ENCODE measurements around the gene PACRG. TPM values are rescaled to one million over a fixed set of nuclear protein-coding genes. Genes with fewer than 3 reads are reported as not detected.

Gene PACRG
- polyA plus RNA-seq, 1 of the 3 experiments (the other 2 are of a cell fraction) = 0.56 TPM

- no peaks in the 10 kb centered on the region for H3K36me3 ChIP-seq (replicated peaks in 1 of 2; ENCODE audit: control insufficient read depth in 1 of 2, insufficient read depth in 2 of 2, low read length in 1 of 2)
- H3K79me2 ChIP-seq (ENCODE audit: insufficient read depth) = no peaks in the 10 kb centered on the region
- no peaks in the 10 kb centered on the region for H4K20me1 ChIP-seq (ENCODE audit: insufficient read depth)
- H3K4me3 ChIP-seq (ENCODE audit: low read depth in 2 of 2, low read length in 1 of 2) = no peak overlapping the region
- POLR2A ChIA-PET = no interaction called here
- no peak for TF ChIP-seq MAX (IDR thresholded peaks at IDR 0.05; ENCODE audit: low read depth)
- no peak for TF ChIP-seq USF2 (IDR thresholded peaks at IDR 0.05; ENCODE audit: borderline replicate concordance, low read depth, low read length)
- TF ChIP-seq YY1 (IDR thresholded peaks at IDR 0.05; ENCODE audit: low read depth) = no peak
- TF ChIP-seq MXI1 (IDR thresholded peaks at IDR 0.05; ENCODE audit: low read depth, low read length) = no peak
- no peak for TF ChIP-seq ELF1 (IDR thresholded peaks at IDR 0.05)
- no peak for TF ChIP-seq SIN3A (IDR thresholded peaks at IDR 0.05; ENCODE audit: borderline replicate concordance, low read depth, low read length)
- no peak for TF ChIP-seq FOSL2 (IDR thresholded peaks at IDR 0.05; ENCODE audit: borderline replicate concordance, low read depth)
- no peak for TF ChIP-seq RXRA (IDR thresholded peaks at IDR 0.05; ENCODE audit: borderline replicate concordance, low read depth)
- no peak for TF ChIP-seq REST (IDR thresholded peaks at IDR 0.05; ENCODE audit: low read depth, low read length)
- TF ChIP-seq GABPA (IDR thresholded peaks at IDR 0.05; ENCODE audit: low read depth) = no peak
- TF ChIP-seq USF1 (IDR thresholded peaks at IDR 0.05; ENCODE audit: borderline replicate concordance, low read depth) = no peak
- TF ChIP-seq EZH2phosphoT487 (IDR thresholded peaks at IDR 0.05; ENCODE audit: borderline replicate concordance, low read depth) = no peak
- TF ChIP-seq TAF1 (IDR thresholded peaks at IDR 0.05; ENCODE audit: borderline replicate concordance, low read depth, low read length) = no peak
- no peak for TF ChIP-seq SMC3 (IDR thresholded peaks at IDR 0.05; ENCODE audit: low read depth, low read length)
- TF ChIP-seq PBX3 (IDR thresholded peaks at IDR 0.05) = no peak
- no peak for TF ChIP-seq POLR2AphosphoS5 (IDR thresholded peaks at IDR 0.05; ENCODE audit: low read depth, low read length)
- TF ChIP-seq JUND (IDR thresholded peaks at IDR 0.05) = no peak
- no peak for TF ChIP-seq RFX5 (IDR thresholded peaks at IDR 0.05; ENCODE audit: low read length)
- TF ChIP-seq RCOR1 (IDR thresholded peaks at IDR 0.05; ENCODE audit: low read length) = no peak
- no peak for TF ChIP-seq IRF3 (IDR thresholded peaks at IDR 0.05; ENCODE audit: low read depth, low read length)
- H3F3A ChIP-seq (replicated peaks; ENCODE audit: insufficient read depth) = no peaks in the 10 kb centered on the region
- no peaks in the 10 kb centered on the region for H3K4me1 ChIP-seq (ENCODE audit: control insufficient read depth in 1 of 2, insufficient read depth in 2 of 2, low read depth in 1 of 2, low read length in 1 of 2)
- CTCF ChIA-PET = no interaction called here
- no peak overlapping the region for H3K9ac ChIP-seq
- 46% methylated on average over 4 of the region's 4 CpGs for WGBS (ENCODE audit: low lambda C conversion rate)
- DNase-seq = no peak
- no peak overlapping the region for H3K27ac ChIP-seq (ENCODE audit: low read depth in 2 of 2, low read length in 1 of 2)
- no peak overlapping the region for H3K4me2 ChIP-seq
- no peaks in the 10 kb centered on the region for H3K27me3 ChIP-seq (ENCODE audit: insufficient read depth)
- no peaks in the 10 kb centered on the region for H3K9me2 ChIP-seq
- no peak overlapping the region for H2AFZ ChIP-seq (ENCODE audit: low read depth)
- no peaks in the 10 kb centered on the region for H3K9me3 ChIP-seq
These were observed 471.6 kb downstream of the PACRG start for GRCh38 chr6:163199371-163199770.
